Stomach (tissue), 9 donors: ENCODE data around the gene ATXN7L2. TPM values are rescaled to one million over a fixed set of nuclear protein-coding genes. Genes with fewer than 3 reads are reported as not detected.
A peak's percentile ranks its signal among the peaks of the same experiment; 100 is the strongest.

Source experiments
- DNase-seq, 2 donors: peaks; one replicate each; pipeline versions ENCODE4 v3.0.0 to v3.0.0-alpha.2; 2013 to 2019
- H3K27ac ChIP-seq, 5 donors: fragments of 200-600 bp in 4 of 5; sonication (generic) in 4 of 5; one replicate each; pipeline ENCODE4 v1.5.1; 2013 to 2019; ENCODE audit warnings: mild to moderate bottlenecking in 1 of 5, moderate library complexity in 1 of 5
- H3K27me3 ChIP-seq, 3 donors: fragments of 200-600 bp; sonication (generic); one replicate each; pipeline ENCODE4 v1.5.1; 2017 to 2019; ENCODE audit warnings: mixed run types in 1 of 3
- H3K36me3 ChIP-seq, 4 donors: fragments of 200-600 bp; sonication (generic); 1 replicate in 3 of 4; 2 replicates in 1 of 4; pipeline ENCODE4 v1.5.1; 2016 to 2019
- H3K4me1 ChIP-seq, 4 donors: fragments of 200-600 bp; sonication (generic); one replicate each; pipeline ENCODE4 v1.5.1; 2016 to 2019
- H3K4me3 ChIP-seq, 4 donors: fragments of 200-600 bp; sonication (generic) in 3 of 4; one replicate each; pipeline ENCODE4 v1.5.1; 2016 to 2019; ENCODE audit warnings: mild to moderate bottlenecking in 1 of 4
- H3K9me3 ChIP-seq, 4 donors: fragments of 200-600 bp; sonication (generic); one replicate each; pipeline ENCODE4 v1.5.1; 2016 to 2019
- CTCF ChIP-seq, 7 experiments: fragments of 450-650 bp in 4 of 7; fragments of 200-600 bp in 3 of 7; sonication (generic) in 3 of 7; IDR thresholded peaks; one replicate each; pipeline ENCODE4 v1.5.1; 2016 to 2019; ENCODE audit warnings: antibody characterized with exemption in 7 of 7, control low read depth in 2 of 7, mild to moderate bottlenecking in 1 of 7
- EP300 ChIP-seq: sonication (generic); formaldehyde crosslinking; IDR thresholded peaks from one replicate; pipeline ENCODE4 v1.6.1; 2017; ENCODE audit warnings: antibody characterized with exemption
- POLR2A ChIP-seq, 4 donors: fragments of 450-650 bp; IDR thresholded peaks; one replicate each; pipeline ENCODE4 v1.6.1; 2016; ENCODE audit warnings: antibody characterized with exemption in 4 of 4, control low read depth in 2 of 4, mild to moderate bottlenecking in 1 of 4, moderate library complexity in 1 of 4
- POLR2AphosphoS5 ChIP-seq, 3 donors: sonication (generic); formaldehyde crosslinking; IDR thresholded peaks; one replicate each; pipeline ENCODE4 v1.6.1; 2016; ENCODE audit warnings: antibody characterized with exemption in 3 of 3
- WGBS, 5 donors: extraction: QIAGEN DNeasy Blood & Tissue Kit in 3 of 5; methylation state at CpG; one replicate each; pipeline versions ENCODE4 v1.1.5 to v1.1.7; 2013 to 2018; 5-methylcytosine and 5-hydroxymethylcytosine counted together
- intact Hi-C: fragments of 100-400 bp; cut with DNase I; formaldehyde crosslinking; loops from one replicate; pipeline ENCODE4 v1.15.1; 2023; ENCODE audit warnings: low total_unique reads
- polyA plus RNA-seq, 3 donors: library from polyadenylated mRNA; stranded (reverse); fragments of 200-250 nt; gene quantifications; one replicate each; pipeline ENCODE4 v1.2.3, GENCODE V29; 2013
- total RNA-seq, 5 donors: library from RNA; depleted of rRNA; stranded (reverse); fragments of >200 nt; gene quantifications; one replicate each; pipeline versions ENCODE4 v1.1.0 to v1.2.3, GENCODE V29; 2014 to 2016
- donor health status: healthy with polysubstance abuse.
- donor health status: Bipolar disorder and iron deficiency.
- donor health status: healthy.

Gene ATXN7L2
- total and polyA plus RNA-seq, 8 donors: 0.29 to 6.3 (median 4.0) TPM; not detected in 1

- Histone ChIP-seq H3K9me3 (no peaks in the 10 kb centered on the region), H3K27ac (no peak overlapping the region), H3K4me3 (no peak overlapping the region), H3K4me1 (peaks cover 8 to 33% (median 22%) of the 10 kb centered on the region in 4 donors), H3K36me3 (peaks cover 7 to 56% (median 35%) of the 10 kb centered on the region in 4 donors), H3K27me3 (no peaks in the 10 kb centered on the region)
- WGBS, 5 donors: 70 to 94% (median 89%) methylated on average over 6 to 11 of the region's 11 CpGs
- DNase-seq: peak; percentile 75 to 87
- intact Hi-C loops: loop anchor here (5.0 kb wide), 1 partner anchor 42 kb away; no protein-coding TSS in a partner anchor
- TF ChIP-seq CTCF (IDR thresholded peaks at IDR 0.05): peak in 5 of 7 experiments; percentile 50 to 86 (median 71)
- no peak for TF ChIP-seq POLR2A (IDR thresholded peaks at IDR 0.05)
- peak in 1 of 3 donors; percentile 8 for TF ChIP-seq POLR2AphosphoS5 (IDR thresholded peaks at IDR 0.05)
- TF ChIP-seq EP300: no peak
These were observed 6.6 kb downstream of the ATXN7L2 start for GRCh38 chr1:109490029-109490933.

GRCh38 chr1:109490934-109491302 is 7.2 kb downstream of the ATXN7L2 start:
- Histone ChIP-seq H3K4me3 (no peak overlapping the region), H3K9me3 (no peaks in the 10 kb centered on the region), H3K36me3 (peaks cover 7 to 58% (median 39%) of the 10 kb centered on the region in 4 donors), H3K4me1 (peaks cover 8 to 34% (median 25%) of the 10 kb centered on the region in 4 donors), H3K27ac (no peak overlapping the region), H3K27me3 (no peaks in the 10 kb centered on the region)
- intact Hi-C loops: loop anchor here (5.0 kb wide), 1 partner anchor 41 kb away; no protein-coding TSS in a partner anchor
- WGBS, 5 donors: 84 to 93% (median 88%) methylated on average over 6 to 11 of the region's 11 CpGs
- TF ChIP-seq POLR2AphosphoS5 (IDR thresholded peaks at IDR 0.05): no peak
- no peak for TF ChIP-seq EP300
- TF ChIP-seq CTCF (IDR thresholded peaks at IDR 0.05): no peak
- no peak for TF ChIP-seq POLR2A (IDR thresholded peaks at IDR 0.05)
- no peak for DNase-seq

GRCh38 chr1:109491372-109491771 is 7.7 kb downstream of the ATXN7L2 start:
- intact Hi-C loops: loop anchor here (5.0 kb wide), 1 partner anchor 41 kb away; no protein-coding TSS in a partner anchor
- H3K4me1 ChIP-seq: peaks cover 8 to 38% (median 28%) of the 10 kb centered on the region in 4 donors
- no peak for DNase-seq
- peaks cover 12 to 58% (median 44%) of the 10 kb centered on the region in 4 donors for H3K36me3 ChIP-seq
- WGBS, 5 donors: 92 to 100% (median 94%) methylated on average over 2 to 8 of the region's 8 CpGs
- no peak overlapping the region for H3K4me3 ChIP-seq
- no peak for TF ChIP-seq CTCF (IDR thresholded peaks at IDR 0.05)
- no peak for TF ChIP-seq POLR2AphosphoS5 (IDR thresholded peaks at IDR 0.05)
- TF ChIP-seq EP300: no peak
- no peak for TF ChIP-seq POLR2A (IDR thresholded peaks at IDR 0.05)
- H3K27me3 ChIP-seq: no peaks in the 10 kb centered on the region
- H3K27ac ChIP-seq: no peak overlapping the region
- H3K9me3 ChIP-seq: no peaks in the 10 kb centered on the region

- Histone ChIP-seq H3K27me3 (no peaks in the 10 kb centered on the region), H3K4me3 (no peak overlapping the region), H3K36me3 (peaks cover 24 to 64% (median 48%) of the 10 kb centered on the region in 4 donors), H3K4me1 (peaks cover 8 to 52% (median 30%) of the 10 kb centered on the region in 4 donors), H3K9me3 (no peaks in the 10 kb centered on the region), H3K27ac (no peak overlapping the region)
- intact Hi-C loops: loop anchor here (5.0 kb wide), 1 partner anchor 40 kb away; no protein-coding TSS in a partner anchor
- TF ChIP-seq EP300 (no peak), POLR2AphosphoS5 (IDR thresholded peaks at IDR 0.05) (no peak), POLR2A (IDR thresholded peaks at IDR 0.05) (no peak), CTCF (IDR thresholded peaks at IDR 0.05) (no peak)
- no peak for DNase-seq
- 60 to 85% (median 82%) methylated on average over 4 of the region's 4 CpGs for WGBS, 5 donors
These were observed 9.1 kb downstream of the ATXN7L2 start for GRCh38 chr1:109492779-109493178.
